ENCODE data around the gene C10orf90. TPM values are rescaled to one million over a fixed set of nuclear protein-coding genes. Genes with fewer than 3 reads are reported as not detected.

Gene C10orf90
- total RNA-seq, 2 experiments from 2014 or later, result not detected

DNA sequence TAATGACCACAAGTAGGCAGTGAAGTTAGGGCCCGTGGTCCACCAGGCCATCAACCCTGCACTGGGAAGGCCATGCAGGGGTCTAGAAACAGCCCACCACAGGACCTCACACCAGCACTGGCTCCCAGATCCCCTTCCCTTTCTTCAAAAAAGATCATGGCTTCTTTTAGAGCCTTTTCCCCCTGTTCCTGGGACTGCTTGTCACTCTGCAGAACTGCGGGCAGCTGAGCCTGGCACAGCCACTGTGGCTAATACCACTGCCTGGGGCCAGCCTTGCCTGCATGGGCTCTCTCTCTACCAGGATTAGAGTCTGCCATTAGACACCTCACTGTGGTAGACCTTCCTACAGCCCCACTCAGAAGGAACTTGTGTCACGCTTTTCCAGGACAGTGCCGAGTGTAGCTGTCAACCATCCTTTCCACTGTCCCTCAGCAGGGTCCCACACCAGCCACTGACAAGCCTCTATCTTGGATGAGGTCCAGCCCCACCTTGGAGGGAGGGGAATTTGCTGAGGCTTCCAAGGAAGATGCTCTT lies 19.0 kb upstream of the C10orf90 start:
- no peak for DNase-seq
- Mint-ChIP-seq H3K36me3 (no peaks in the 10 kb centered on the region), H3K4me3 (no peak overlapping the region), H3K27ac (no peak overlapping the region), H3K9me3 (peaks cover 6% of the 10 kb centered on the region), H3K4me1 (ENCODE audit: low read depth) (no peaks in the 10 kb centered on the region), H3K27me3 (no peaks in the 10 kb centered on the region)
- ChIA-PET POLR2A (no interaction called here), CTCF (no interaction called here)
- intact Hi-C loops (cut with micrococcal nuclease), result no loop called here

DNA sequence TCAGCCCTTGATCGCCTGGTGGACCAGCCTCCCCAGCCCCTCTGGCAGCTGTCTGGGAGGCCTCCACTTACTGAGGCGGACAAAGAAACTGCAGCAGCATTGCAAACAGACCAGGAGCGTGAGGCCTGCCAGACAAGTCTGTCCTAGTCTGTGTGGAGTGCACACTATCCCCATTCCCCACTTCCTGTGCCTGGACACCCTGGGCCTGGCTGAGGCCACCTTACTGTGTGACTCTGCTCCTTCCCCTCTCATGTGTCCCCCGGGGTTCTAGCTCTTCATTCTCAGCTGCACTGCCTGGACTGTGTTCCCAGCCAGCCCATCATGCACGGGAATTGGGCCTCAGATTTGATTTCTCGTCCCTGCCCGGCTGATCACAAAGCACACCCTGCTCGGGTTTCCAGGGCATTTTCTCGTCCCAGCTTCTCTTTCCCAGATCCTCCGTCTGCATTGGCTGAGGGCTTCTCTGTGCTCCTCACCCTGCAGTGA lies 16.7 kb upstream of the C10orf90 start:
- peaks cover 4% of the 10 kb centered on the region for H3K9me3 Mint-ChIP-seq
- no peaks in the 10 kb centered on the region for H3K36me3 Mint-ChIP-seq
- ChIA-PET POLR2A (no interaction called here), CTCF (no interaction called here)
- no peaks in the 10 kb centered on the region for H3K27me3 Mint-ChIP-seq
- intact Hi-C loops (cut with micrococcal nuclease), result no loop called here
- H3K27ac Mint-ChIP-seq, result no peak overlapping the region
- no peaks in the 10 kb centered on the region for H3K4me1 Mint-ChIP-seq (ENCODE audit: low read depth)
- no peak overlapping the region for H3K4me3 Mint-ChIP-seq
- DNase-seq, result no peak

GRCh38 chr10:126686719-126687118 lies 16.2 kb upstream of the C10orf90 start:
- H3K36me3 Mint-ChIP-seq, result no peaks in the 10 kb centered on the region
- no peak overlapping the region for H3K4me3 Mint-ChIP-seq
- H3K4me1 Mint-ChIP-seq (ENCODE audit: low read depth), result no peaks in the 10 kb centered on the region
- no peak for DNase-seq
- no peaks in the 10 kb centered on the region for H3K27me3 Mint-ChIP-seq
- intact Hi-C loops (cut with micrococcal nuclease), result no loop called here
- H3K27ac Mint-ChIP-seq, result no peak overlapping the region
- ChIA-PET CTCF (no interaction called here), POLR2A (no interaction called here)
- peaks cover 2% of the 10 kb centered on the region for H3K9me3 Mint-ChIP-seq

- Mint-ChIP-seq H3K27ac (no peak overlapping the region), H3K4me1 (ENCODE audit: low read depth) (no peaks in the 10 kb centered on the region), H3K27me3 (no peaks in the 10 kb centered on the region), H3K9me3 (peaks cover 2% of the 10 kb centered on the region), H3K36me3 (no peaks in the 10 kb centered on the region), H3K4me3 (no peak overlapping the region)
- DNase-seq, result no peak
- ChIA-PET CTCF (no interaction called here), POLR2A (no interaction called here)
- intact Hi-C loops (cut with micrococcal nuclease), result no loop called here
Observed at GRCh38 chr10:126686268-126686667, 15.8 kb upstream of the C10orf90 start.

- intact Hi-C loops (cut with micrococcal nuclease), result no loop called here
- POLR2A ChIA-PET, result no interaction called here
- H3K4me1 Mint-ChIP-seq (ENCODE audit: low read depth), result no peaks in the 10 kb centered on the region
Observed at GRCh38 chr10:126685756-126686155, 15.3 kb upstream of the C10orf90 start.

DNA sequence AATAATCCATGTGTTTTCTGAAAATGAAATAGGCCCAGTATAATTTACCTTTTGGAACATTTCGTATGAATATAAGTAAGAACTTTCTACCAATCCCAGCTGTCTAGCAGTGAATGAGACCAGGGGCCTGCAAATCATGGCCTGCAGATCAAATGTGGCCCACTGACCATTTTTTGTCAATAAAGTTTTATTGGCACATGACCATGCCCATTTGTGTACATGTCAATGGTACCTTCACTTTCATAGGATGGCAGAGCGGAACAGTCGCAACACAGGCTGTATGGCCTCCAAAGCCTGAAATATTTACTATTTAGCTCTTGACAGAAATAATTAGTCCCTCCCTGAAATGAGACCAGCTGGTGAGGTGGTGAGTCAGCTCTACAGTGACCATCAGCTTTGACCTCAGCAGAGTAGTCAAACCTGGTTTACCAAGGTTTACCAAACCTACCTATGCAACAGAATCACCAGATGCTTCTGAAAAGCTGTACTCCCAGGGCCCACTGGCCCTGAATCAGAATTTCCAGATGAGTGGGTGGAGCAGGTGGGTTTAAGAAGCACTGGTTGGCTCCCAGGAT lies 13.8 kb upstream of the C10orf90 start:
- CTCF ChIA-PET, result no interaction called here
- H3K9me3 Mint-ChIP-seq, result peaks cover 2% of the 10 kb centered on the region

More at GRCh38 chr10:126685756-126686155, 15.3 kb upstream of the C10orf90 start:
- H3K27me3 Mint-ChIP-seq, result no peaks in the 10 kb centered on the region
- DNase-seq, result no peak
- H3K27ac Mint-ChIP-seq, result no peak overlapping the region
- H3K9me3 Mint-ChIP-seq, result peaks cover 2% of the 10 kb centered on the region
- H3K4me3 Mint-ChIP-seq, result no peak overlapping the region
- H3K36me3 Mint-ChIP-seq, result no peaks in the 10 kb centered on the region
- CTCF ChIA-PET, result no interaction called here

DNA sequence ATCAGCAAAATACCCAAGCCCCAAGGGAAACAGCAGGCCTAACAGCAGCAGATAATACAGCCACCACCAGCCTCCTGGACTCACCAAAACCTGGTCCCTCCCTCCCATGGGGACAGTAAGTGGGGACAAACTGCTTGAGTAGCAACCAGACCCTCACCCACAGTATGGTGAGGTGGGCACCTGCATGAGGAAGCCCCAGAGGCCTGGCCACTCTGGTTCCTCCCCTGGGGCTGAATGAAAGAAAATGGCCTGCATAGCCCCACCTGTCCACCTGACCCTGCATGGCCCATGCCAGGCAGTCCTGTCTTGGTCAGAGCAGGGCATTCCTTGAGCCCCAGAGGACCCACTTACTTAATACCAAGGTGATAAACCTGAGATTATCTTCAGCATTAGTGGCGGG lies 13.0 kb upstream of the C10orf90 start:
- intact Hi-C loops (cut with micrococcal nuclease), result no loop called here
- no peaks in the 10 kb centered on the region for H3K4me1 Mint-ChIP-seq (ENCODE audit: low read depth)
- POLR2A ChIA-PET, result no interaction called here
- no peaks in the 10 kb centered on the region for H3K27me3 Mint-ChIP-seq
- DNase-seq, result no peak
- H3K27ac Mint-ChIP-seq, result no peak overlapping the region
- peaks cover 2% of the 10 kb centered on the region for H3K9me3 Mint-ChIP-seq
- CTCF ChIA-PET, result no interaction called here
- no peak overlapping the region for H3K4me3 Mint-ChIP-seq
- no peaks in the 10 kb centered on the region for H3K36me3 Mint-ChIP-seq

More for the DNA sequence above, 13.8 kb upstream of the C10orf90 start:
- DNase-seq, result no peak
- H3K27ac Mint-ChIP-seq, result no peak overlapping the region
- no peak overlapping the region for H3K4me3 Mint-ChIP-seq
- H3K4me1 Mint-ChIP-seq (ENCODE audit: low read depth), result no peaks in the 10 kb centered on the region
- no peaks in the 10 kb centered on the region for H3K27me3 Mint-ChIP-seq
- intact Hi-C loops (cut with micrococcal nuclease), result no loop called here
- POLR2A ChIA-PET, result no interaction called here
- H3K36me3 Mint-ChIP-seq, result no peaks in the 10 kb centered on the region

DNA sequence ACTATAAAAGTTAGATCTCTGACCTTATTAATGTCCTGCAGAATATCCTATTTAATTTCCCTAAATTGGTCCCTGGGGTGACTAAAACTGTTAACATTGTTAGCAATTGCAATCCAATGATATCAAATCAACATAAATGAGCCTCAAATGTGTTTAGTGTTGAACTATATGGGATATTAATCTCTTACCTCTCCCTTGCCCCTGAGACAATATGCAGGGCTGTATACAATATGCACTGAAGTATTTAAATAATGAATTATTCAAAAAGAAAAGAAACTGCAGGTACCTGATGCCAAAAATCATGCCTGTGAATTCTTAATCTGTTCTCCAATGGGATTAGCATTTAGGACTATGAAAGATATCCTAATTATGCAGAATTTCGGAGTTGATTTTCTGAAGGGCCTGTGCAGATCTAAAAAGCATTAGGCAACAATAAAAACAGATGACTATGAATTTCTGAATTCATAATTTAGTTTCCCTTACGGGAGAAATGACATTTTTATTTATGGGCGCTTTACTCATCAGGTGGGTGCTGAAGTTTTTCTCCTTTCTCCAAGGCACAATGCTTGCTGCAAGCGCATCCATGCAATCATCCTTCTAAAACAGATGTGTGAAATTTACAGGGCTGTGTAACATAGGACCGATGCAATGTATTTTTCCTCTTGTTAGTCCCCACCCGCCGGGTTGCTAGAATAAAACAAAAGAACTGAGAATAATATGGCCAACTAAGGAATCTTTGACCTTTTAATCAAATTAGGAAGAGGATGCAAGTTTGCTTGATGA lies 5.4 kb upstream of the C10orf90 start:
- ChIA-PET POLR2A (no interaction called here), CTCF (no interaction called here)
- H3K4me1 Mint-ChIP-seq (ENCODE audit: low read depth), result no peaks in the 10 kb centered on the region
- DNase-seq, result no peak
- no peak overlapping the region for H3K27ac Mint-ChIP-seq
- H3K4me3 Mint-ChIP-seq, result no peak overlapping the region
- no peaks in the 10 kb centered on the region for H3K27me3 Mint-ChIP-seq
- H3K9me3 Mint-ChIP-seq, result peaks cover 7% of the 10 kb centered on the region
- no peaks in the 10 kb centered on the region for H3K36me3 Mint-ChIP-seq
- intact Hi-C loops (cut with micrococcal nuclease), result no loop called here

- POLR2A ChIA-PET, result no interaction called here
Observed at GRCh38 chr10:126674741-126675515, 4.4 kb upstream of the C10orf90 start.

DNA sequence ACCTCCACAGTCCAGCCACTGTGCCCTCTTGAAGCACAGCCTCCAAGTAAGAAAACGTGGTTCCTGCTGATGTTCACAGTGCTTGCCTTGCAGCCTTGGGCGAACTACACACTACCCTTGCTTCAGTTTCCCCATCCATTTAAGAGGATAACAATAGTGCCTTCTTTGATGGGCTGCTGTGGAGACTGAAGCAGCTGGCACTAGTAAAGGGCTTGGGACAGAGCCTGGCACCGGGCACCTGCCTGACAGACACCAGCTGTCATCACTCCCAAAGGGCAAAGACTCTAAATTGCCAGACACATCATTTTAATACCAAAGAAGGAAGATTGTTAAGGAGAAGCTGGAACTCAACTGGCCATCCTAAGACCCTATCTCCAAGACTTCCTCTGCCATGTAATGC lies 3.1 kb upstream of the C10orf90 start:
- Mint-ChIP-seq H3K9me3 (peaks cover 7% of the 10 kb centered on the region), H3K27ac (no peak overlapping the region), H3K27me3 (no peaks in the 10 kb centered on the region), H3K4me1 (ENCODE audit: low read depth) (no peaks in the 10 kb centered on the region), H3K36me3 (no peaks in the 10 kb centered on the region), H3K4me3 (no peak overlapping the region)
- POLR2A ChIA-PET, result no interaction called here
- CTCF ChIA-PET, result no interaction called here
- intact Hi-C loops (cut with micrococcal nuclease), result no loop called here
- DNase-seq, result no peak

More at GRCh38 chr10:126674741-126675515, 4.4 kb upstream of the C10orf90 start:
- no peaks in the 10 kb centered on the region for H3K36me3 Mint-ChIP-seq
- CTCF ChIA-PET, result no interaction called here
- H3K9me3 Mint-ChIP-seq, result peaks cover 7% of the 10 kb centered on the region
- DNase-seq, result no peak
- intact Hi-C loops (cut with micrococcal nuclease), result no loop called here
- H3K4me1 Mint-ChIP-seq (ENCODE audit: low read depth), result no peaks in the 10 kb centered on the region
- H3K27ac Mint-ChIP-seq, result no peak overlapping the region
- no peak overlapping the region for H3K4me3 Mint-ChIP-seq
- H3K27me3 Mint-ChIP-seq, result no peaks in the 10 kb centered on the region

DNA sequence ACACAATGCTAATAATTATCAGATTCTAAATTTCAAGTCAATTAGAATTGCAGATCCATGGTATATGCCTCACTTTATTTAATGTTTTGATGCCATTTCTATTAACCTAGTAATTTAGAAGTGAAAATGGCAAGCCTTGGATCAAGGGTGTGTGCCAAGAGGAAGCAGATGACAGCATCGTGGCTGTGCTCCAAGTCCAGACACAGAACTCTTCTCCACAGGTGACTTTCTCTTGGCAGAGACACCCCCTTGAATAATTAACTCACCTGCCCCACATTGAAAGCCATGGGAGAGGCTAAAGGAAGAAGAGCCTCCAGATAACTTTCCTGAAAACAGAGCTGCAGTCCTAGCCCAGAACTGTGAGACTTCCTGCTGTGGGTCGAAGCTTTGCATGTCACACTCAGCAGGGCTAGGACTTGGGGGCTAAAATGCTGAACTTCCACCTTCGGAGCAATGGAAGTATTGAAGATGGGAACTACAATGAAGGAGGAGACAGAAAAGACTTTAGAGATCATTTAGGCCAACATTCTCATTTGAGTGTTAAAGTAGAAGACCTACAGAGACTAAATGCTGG lies 996 bp upstream of the C10orf90 start:
- H3K36me3 Mint-ChIP-seq, result no peaks in the 10 kb centered on the region
- ChIA-PET POLR2A (no interaction called here), CTCF (no interaction called here)
- DNase-seq, result no peak
- H3K4me3 Mint-ChIP-seq, result no peak overlapping the region
- no peaks in the 10 kb centered on the region for H3K4me1 Mint-ChIP-seq (ENCODE audit: low read depth)
- H3K27ac Mint-ChIP-seq, result no peak overlapping the region
- intact Hi-C loops (cut with micrococcal nuclease), result no loop called here
- H3K9me3 Mint-ChIP-seq, result peaks cover 7% of the 10 kb centered on the region
- H3K27me3 Mint-ChIP-seq, result no peaks in the 10 kb centered on the region

- POLR2A ChIA-PET, result no interaction called here
- Mint-ChIP-seq H3K27ac (no peak overlapping the region), H3K36me3 (no peaks in the 10 kb centered on the region), H3K9me3 (peaks cover 7% of the 10 kb centered on the region), H3K4me1 (ENCODE audit: low read depth) (no peaks in the 10 kb centered on the region), H3K4me3 (no peak overlapping the region), H3K27me3 (no peaks in the 10 kb centered on the region)
- CTCF ChIA-PET, result no interaction called here
- intact Hi-C loops (cut with micrococcal nuclease), result no loop called here
- DNase-seq, result no peak
Observed at GRCh38 chr10:126670895-126671261, 385 bp upstream of the C10orf90 start.
